Measurements from ENCODE around the gene DCTN4. TPM values are rescaled to one million over a fixed set of nuclear protein-coding genes. Genes with fewer than 3 reads are reported as not detected.
A peak's percentile ranks its signal among the peaks of the same experiment; 100 is the strongest.

The DCTN4 gene
- 40.5 and 45.0 TPM in 2 replicates for total RNA-seq (2014; rRNA removed)
- percentile 93 among the genes with signal in this experiment for Bru-seq, nascent RNA
- percentile 92 among the genes with signal in this experiment for BruChase-seq, experiment 1, labeled RNA remaining after a 6-hour chase
- BruChase-seq, experiment 2, labeled RNA remaining after a 2-hour chase = percentile 90 among the genes with signal in this experiment
- long read RNA-seq, full-length matches to known transcripts = 55 of 98 reads
- long read RNA-seq, partial matches to known transcripts = 6 of 98 reads
- long read RNA-seq, other reads (novel, unspliced or antisense) = 37 of 98 reads

DNA sequence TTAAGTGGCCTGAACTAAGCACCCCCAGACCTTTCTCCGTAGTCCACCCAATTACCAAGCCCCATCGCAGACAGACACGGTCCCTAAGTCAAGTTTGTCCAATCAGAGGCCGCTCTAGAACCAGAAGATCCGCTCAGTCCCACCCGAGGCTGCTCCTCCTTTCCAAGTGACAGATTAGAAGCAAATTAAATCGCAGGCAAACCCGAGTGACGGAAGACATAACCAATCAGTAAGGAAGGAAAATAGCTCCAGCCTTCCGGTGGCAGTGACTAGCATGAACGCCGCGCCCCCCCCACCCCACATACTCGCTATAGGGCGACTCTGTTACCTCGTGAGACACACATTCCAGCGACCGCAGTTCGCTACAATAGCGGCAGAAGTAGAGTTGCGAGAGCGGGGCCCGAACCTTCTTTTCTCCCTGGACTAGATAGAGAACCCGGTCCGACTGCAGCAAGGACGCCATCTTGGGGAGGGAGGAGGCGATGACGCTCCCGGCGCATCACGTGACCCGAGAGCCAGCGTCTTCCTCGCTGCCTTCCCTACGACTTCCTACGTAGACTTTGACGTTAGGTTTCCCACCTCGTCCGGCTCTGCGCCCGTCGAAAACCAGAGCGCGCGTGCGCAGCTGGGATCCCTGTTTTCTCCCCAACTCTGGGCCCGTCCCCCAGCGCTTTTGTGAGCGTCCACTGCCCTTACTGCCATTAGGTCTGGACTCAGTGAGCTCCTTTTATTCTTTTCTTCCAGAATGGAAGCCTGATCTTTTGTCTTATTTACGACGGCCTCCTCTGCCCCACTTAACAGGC, at the start of gene DCTN4:
Gene DCTN4 (minus strand): TSS at position 487 of the 803 bp plus-strand sequence. CDS start 24 bp downstream, at position 463.
- Histone ChIP-seq H3K9me3 (ENCODE audit: low read length) (no peaks in the 10 kb centered on the region), H3K79me2 (ENCODE audit: low read length) (peaks cover 46% of the 10 kb centered on the region), H3K36me3 (ENCODE audit: low read depth, low read length) (peaks cover 25% of the 10 kb centered on the region), H3K27ac (ENCODE audit: low read length) (peak within 1 kb of the TSS; percentile 87), H4K20me1 (ENCODE audit: low read length) (no peaks in the 10 kb centered on the region), H3K4me1 (ENCODE audit: insufficient read depth, low read length) (peaks cover 29% of the 10 kb centered on the region), H3F3A (ENCODE audit: low read length, unreplicated experiment) (no peaks in the 10 kb centered on the region), H3K4me3 (ENCODE audit: low read length) (peak within 1 kb of the TSS; percentile 84), H3K4me2 (ENCODE audit: low read length) (peak within 1 kb of the TSS; percentile 85), H3K9ac (ENCODE audit: low read length) (peak within 1 kb of the TSS; percentile 89), H3K27me3 (ENCODE audit: low read length) (no peaks in the 10 kb centered on the region), H2AFZ (ENCODE audit: low read length) (peak within 1 kb of the TSS; percentile 89), H3K9me2 (replicated peaks; ENCODE audit: low read length) (no peaks in the 10 kb centered on the region)
- ChIA-PET POLR2A (ENCODE audit: unreplicated experiment) (interaction anchor here (0.6 to 0.9 kb wide), 4 partner anchors 20 to 334 kb away, joined by 3 read pairs; partner anchors contain the start of gene SMIM3), CTCF (no interaction called here)
- TF ChIP-seq, protein P1, sequence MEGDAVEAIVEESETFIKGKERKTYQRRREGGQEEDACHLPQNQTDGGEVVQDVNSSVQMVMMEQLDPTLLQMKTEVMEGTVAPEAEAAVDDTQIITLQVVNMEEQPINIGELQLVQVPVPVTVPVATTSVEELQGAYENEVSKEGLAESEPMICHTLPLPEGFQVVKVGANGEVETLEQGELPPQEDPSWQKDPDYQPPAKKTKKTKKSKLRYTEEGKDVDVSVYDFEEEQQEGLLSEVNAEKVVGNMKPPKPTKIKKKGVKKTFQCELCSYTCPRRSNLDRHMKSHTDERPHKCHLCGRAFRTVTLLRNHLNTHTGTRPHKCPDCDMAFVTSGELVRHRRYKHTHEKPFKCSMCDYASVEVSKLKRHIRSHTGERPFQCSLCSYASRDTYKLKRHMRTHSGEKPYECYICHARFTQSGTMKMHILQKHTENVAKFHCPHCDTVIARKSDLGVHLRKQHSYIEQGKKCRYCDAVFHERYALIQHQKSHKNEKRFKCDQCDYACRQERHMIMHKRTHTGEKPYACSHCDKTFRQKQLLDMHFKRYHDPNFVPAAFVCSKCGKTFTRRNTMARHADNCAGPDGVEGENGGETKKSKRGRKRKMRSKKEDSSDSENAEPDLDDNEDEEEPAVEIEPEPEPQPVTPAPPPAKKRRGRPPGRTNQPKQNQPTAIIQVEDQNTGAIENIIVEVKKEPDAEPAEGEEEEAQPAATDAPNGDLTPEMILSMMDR (conservative IDR thresholded peaks at IDR 0.05; ENCODE audit: low read depth, low read length) = no peak
- TF ChIP-seq EZH2 (IDR thresholded peaks at IDR 0.05; ENCODE audit: low read length, unreplicated experiment) (no peak), EZH2phosphoT487 (IDR thresholded peaks at IDR 0.05; ENCODE audit: borderline replicate concordance, low read length) (no peak)
- intact Hi-C loops (cut with micrococcal nuclease) = loop anchor here (1.0 to 2.0 kb wide), 2 partner anchors 20 to 42 kb away; partner anchors contain the start of gene SMIM3
- ATAC-seq (peak; percentile 94), DNase-seq (peak; percentile 97)
- BruUV-seq (replicated peaks) = TSS peak; percentile 69

DNA sequence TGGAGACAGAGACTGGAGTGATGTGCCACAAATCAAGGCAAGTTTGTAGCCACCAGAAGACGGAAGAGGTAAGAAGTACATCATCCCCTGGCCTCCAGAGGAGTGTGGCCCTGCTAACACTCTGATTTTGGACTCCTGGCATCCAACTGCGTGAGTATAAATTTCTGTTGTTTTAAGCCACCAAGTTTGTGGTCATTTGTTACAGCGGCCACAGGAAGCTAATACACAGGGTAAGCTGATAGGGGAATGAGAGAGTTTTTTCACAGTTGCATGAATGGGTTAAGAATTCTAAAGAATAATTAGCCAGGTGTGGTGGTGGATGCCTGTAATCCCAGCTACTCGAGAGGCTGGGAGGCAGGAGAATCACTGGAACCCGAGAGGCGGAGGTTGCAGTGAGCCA, 45.6 kb upstream of the DCTN4 start:
- ATAC-seq = no peak
- 0 out of 2 replicates have a peak, but pooled peaks cover 3% of the 10 kb centered on the region for H3K36me3 ChIP-seq (ENCODE audit: low read depth, low read length)
- H4K20me1 ChIP-seq (ENCODE audit: low read length) = no peaks in the 10 kb centered on the region
- H3K27me3 ChIP-seq (ENCODE audit: low read length) = no peaks in the 10 kb centered on the region
- H3K9me2 ChIP-seq (replicated peaks; ENCODE audit: low read length) = no peaks in the 10 kb centered on the region
- H3K9ac ChIP-seq (ENCODE audit: low read length) = no peak overlapping the region
- intact Hi-C loops (cut with micrococcal nuclease) = no loop called here
- H3K27ac ChIP-seq (ENCODE audit: low read length) = no peak overlapping the region
- no TSS peak for BruUV-seq (replicated peaks)
- ChIA-PET CTCF (no interaction called here), POLR2A (ENCODE audit: unreplicated experiment) (no interaction called here)
- H3K4me3 ChIP-seq (ENCODE audit: low read length) = no peak overlapping the region
- TF ChIP-seq EZH2 (IDR thresholded peaks at IDR 0.05; ENCODE audit: low read length, unreplicated experiment) (no peak), EZH2phosphoT487 (IDR thresholded peaks at IDR 0.05; ENCODE audit: borderline replicate concordance, low read length) (no peak)
- TF ChIP-seq, protein P1 (conservative IDR thresholded peaks at IDR 0.05; ENCODE audit: low read depth, low read length) = no peak
- H3F3A ChIP-seq (ENCODE audit: low read length, unreplicated experiment) = no peaks in the 10 kb centered on the region
- no peaks in the 10 kb centered on the region for H3K79me2 ChIP-seq (ENCODE audit: low read length)
- no peaks in the 10 kb centered on the region for H3K4me1 ChIP-seq (ENCODE audit: insufficient read depth, low read length)
- no peak for DNase-seq
- H2AFZ ChIP-seq (ENCODE audit: low read length) = no peak overlapping the region
- H3K4me2 ChIP-seq (ENCODE audit: low read length) = no peak overlapping the region
- no peaks in the 10 kb centered on the region for H3K9me3 ChIP-seq (ENCODE audit: low read length)

Data from PC-3 (cell line).